Right forelimb (tissue), 1 donor: ENCODE measurements around the gene SMIM35.
"Not testable (repeated sequence)": the region's sequence is repeated elsewhere in the genome, so short reads cannot be mapped to it uniquely, and the experiment has no call there.

Experiments
- DNase-seq: peaks from one replicate; pipeline ENCODE4 v3.0.0-alpha.2; 2018

The SMIM35 gene

DNA sequence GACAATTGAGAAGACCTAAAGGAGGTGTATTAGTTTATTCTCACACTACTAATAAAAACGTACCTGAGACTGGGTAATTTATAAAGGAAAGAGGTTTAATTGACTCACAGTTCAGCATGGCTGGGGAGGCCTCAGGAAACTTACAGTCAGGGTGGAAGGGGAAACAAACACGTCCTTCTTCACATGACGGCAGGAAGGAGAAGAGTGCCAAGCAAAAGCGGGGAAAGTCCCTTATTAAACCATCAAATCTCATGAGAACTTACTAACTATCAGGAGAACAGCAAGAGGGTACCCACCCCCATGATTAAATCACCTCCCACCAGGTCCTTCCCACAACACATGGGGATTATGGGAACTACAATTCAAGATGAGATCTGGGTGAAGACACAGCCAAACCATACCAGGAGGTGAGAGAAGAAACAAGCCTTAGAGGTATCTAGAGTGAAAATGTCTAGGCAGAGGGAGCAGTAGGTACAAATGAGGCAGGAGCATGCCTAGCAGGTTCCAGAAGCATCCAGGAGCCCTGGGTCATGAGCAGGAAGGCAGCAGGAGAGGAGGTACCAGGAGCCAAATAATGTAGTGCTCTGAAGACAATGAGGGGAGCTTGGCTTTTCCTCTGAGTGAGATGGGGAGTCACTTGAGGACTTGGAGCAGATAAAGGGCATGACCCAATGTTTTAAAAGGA is 69.0 kb downstream of the SMIM35 start:
- no peak for DNase-seq

DNA sequence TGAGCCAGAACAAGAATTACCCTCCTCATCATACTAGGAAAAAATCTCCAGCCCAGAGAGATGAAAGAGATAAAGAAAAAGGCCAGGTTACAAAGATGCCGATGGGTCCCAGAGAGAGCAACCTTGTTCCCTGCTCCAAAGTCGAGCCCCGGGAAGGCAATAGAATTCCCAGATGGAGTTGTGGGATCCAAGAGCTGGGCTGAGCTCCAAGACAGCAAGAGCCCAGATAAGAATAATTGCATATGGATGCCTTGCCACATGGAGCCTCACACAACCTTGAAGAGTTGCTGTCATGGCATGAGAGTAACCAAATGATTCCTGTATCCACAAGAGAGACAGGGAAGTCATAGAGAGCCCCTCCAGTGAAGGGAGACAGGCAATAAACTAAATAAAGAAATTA is 69.7 kb downstream of the SMIM35 start:
- no peak for DNase-seq

DNA sequence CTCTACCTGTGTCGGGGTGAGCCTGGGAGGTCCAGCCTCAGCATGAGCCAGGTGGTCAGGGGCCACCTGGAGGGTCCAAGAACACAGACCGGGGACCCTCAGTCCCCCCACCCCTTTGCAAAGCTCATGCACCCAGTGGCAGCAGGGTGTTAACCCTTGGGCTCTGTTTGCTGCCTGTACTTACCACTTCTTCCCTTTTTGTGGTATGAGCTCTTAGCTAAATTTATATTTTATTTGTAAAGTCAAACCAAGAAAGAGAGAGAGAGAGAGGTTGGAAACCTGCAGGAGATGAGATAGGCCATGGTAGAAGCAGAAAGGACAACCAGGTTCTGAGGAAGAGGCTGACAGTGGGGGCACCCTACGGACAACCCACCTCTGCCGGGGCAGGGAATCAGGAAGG is 70.7 kb downstream of the SMIM35 start:
- DNase-seq: no peak

DNA sequence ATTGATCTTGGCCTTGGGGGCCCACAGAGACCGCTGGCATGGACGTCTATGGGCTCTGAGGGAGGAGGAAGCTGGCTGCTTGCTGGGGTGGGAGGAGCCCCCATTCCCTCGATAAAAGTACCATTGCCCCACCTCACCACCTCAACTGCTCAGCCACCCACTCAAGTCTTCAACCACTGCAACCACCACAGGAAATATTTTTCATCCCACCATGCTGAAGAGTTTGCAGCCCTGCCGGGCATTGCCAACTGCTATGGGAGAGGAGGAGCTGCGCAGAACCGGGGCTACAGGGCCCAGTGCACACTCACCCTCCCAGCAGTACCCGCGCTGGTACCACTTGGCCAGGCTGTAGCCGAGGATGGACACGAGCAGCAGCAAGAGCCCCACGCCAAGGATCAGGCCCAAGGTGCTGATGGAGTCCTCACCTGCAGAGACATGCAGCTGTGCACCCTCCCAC is 71.3 kb downstream of the SMIM35 start:
- DNase-seq: no peak

DNA sequence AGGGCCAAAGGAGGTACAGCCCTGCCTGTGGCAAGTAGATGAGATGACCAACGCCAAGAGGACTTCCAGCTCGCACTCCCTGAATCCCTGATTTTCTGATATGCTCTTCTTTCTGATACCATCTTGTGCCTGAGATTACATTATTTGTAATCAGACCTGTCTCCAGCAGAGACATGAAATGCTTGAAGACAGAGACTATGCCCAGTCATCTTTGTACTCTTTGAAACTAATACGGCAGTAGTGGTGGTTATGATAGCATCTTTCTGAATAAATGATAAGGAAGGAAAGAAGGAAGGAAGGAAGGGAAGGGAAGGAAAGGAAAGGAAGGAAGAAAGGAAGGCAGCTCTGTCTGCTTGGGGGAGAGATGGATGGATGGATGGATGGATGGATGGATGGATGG is 72.7 kb downstream of the SMIM35 start:
- DNase-seq: no peak

DNA sequence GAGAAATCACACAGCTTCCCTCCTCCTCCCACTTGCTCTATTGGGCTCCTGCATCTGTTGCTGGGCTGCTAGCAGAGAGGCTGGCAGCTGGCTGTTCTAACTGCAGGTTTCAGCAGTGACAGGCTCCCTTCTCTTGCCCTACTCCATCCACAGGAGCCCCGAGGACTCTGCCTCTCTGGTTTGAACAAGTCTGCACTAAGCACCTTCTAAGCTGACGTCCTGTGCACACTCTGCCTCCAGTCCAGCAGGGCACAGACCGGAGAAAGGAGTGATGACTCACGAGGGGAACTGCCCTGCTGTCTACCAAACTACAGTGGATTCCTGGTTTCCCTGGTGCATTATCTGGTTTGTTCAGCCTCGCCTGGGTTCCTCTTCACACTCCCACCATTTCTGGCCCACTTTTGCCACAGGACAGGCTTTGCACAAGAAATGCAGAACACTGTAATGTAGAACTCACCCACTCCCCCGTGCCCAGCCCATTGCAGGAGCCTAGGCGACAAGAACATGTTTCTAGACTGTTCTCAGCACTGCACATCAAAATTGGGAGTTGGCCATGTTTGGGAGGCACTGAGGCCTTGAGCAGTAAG is 74.6 kb downstream of the SMIM35 start:
- no peak for DNase-seq

DNA sequence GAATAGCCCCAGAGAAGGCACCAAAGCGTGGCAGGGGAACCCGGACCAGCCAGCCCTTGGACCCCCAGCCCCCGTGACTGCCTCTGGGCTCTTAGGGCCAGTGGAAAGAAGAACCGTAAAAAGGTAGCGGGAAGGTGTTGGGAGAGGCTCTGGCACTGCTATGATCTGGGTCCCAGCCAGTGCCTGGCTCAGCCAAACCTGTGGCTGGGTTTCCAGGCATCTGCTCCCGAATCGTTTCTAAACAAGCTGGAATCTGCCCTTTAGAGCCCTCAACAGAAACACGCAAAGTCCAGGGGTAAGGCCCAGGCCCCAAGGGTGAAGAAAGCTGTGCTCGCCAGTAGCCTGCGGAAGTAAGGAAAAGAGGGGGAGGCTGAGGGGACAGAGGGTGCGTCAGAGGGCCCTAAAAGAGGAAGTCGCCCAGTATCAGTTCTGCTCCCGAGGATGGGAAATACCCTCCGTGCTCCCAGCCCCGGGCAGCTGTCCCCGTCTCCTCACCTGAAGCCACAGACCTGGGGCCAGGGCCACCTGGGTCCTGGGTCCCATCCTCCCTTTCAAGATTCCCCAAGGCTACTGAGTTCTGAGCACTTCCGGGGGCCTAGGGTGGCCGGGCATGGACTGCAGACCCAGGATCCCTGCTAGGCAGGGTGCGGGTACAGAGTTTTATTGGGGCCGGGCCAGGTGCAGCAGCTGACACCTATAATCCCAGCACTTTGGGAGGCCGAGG is 75.9 kb downstream of the SMIM35 start:
- DNase-seq: no peak

DNA sequence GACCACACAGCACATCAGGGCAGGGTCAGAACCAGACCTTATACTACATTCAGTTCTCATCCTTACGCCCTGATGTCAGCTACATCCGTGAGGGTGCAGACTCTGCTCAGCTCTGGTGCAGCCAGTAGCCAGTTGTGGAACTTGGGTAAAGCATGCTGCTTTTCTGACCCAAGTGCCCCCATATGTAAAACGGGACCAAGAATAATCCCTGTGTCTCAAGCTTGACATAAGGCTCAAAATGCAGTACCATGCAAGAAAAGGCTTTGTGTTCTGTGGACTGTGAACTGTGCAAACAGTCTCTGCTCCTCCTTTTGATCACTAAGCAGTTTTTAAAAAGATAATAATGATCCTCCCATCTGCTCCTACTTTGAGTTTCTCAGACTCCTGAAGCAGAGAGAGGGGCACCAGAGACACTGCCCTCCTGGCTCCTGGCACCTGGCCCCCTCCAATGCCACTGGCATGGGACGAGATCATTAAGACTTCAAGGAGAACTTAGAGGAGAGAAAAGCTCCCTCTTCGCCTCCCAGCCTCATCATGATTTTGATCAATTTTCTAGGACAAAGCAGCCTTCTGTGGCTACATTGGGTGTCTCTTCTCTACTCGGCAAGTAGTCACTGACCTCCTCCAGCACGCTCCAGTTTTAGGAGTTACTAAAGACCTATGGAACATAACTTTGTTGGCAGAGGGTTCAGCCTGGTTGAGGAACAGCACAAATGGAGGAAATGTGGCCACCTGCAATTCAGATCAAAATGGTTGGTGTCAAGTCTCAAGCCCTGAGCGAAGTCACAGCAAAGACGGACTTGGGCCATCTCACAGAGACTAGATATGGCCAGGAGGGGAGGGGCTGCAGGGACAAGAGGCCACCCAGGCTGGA is 76.7 kb downstream of the SMIM35 start:
- no peak for DNase-seq

DNA sequence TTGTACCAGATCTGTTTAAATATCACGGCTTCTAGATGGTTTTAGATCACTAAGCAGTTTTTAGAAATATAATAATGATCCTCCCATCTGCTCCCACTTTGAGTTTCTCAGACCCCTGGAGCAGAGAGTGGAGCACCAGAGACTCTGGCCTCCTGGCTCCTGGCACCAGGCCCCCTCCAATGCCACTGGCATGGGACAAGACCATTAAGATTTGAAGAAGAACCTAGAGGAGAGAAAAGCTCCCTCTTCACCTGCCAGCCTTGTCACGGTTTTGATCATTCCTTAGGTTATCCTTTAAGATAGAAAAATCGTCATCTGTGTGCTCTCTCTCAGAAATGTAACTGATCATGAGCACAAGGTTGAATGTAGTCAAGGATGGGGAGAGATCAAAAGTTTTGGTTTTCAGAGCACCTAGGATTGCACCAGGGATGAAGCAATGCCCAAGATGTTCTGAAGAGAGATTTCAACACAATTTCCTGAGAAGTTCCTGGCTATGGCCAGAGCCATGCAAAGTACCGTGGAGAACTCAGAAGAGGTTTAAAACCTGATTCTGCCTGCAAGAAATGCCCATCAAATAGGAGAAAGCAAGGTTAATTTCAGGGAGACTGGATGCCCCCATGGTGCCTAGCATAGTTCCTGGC is 78.4 kb downstream of the SMIM35 start:
- DNase-seq: no peak

DNA sequence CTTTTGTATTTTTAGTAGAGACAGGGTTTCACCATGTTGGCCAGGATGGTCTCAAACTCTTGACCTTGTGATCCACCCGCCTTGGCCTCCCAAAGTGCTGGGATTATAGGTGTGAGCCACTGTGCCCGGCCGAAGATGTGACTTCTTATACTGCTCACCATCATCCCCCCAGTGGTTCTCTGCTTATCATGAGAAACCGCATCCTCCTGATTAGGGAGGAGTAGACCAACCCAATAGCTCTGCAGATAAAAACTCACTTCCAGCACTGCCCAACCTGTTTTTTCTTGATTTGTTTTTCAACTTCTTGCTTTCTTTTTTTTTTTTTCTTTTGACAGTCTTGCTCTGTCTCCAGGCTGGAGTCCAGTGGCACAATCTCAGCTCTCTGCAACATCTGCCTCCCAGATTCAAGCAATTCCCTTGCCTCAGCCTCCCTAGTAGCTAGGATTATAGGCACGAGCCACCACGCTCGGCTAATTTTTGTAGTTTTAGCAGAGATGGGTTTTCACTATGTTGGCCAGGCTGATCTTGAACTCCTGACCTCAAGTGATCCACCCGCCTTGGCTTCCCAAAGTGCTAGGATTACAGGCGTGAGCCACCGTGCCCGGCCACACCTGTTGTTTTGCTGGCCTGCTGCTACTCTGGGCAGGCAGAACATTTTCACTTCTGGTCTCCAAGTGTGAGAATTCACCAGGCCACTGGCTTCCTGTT is 79.0 kb downstream of the SMIM35 start:
- not testable (repeated sequence) for DNase-seq

DNA sequence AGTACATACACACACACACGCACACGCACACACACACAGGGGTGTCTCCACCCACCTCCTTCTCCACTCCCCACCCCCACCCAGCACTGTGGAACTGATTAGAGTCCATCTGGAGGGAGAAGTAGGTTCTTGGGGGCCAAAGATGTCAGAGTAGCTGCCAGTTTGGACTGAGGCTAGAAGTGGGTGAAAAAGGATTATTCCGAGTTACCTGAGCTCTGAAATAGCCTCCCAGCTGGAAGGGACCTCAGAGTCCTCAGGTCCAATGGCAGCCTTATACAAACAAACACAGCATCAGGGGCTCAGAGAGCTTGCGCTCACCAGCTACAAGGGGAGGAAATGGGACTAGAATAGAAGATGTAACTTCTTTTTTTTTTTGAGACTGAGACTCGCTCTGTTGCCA is 79.7 kb downstream of the SMIM35 start:
- DNase-seq: no peak

DNA sequence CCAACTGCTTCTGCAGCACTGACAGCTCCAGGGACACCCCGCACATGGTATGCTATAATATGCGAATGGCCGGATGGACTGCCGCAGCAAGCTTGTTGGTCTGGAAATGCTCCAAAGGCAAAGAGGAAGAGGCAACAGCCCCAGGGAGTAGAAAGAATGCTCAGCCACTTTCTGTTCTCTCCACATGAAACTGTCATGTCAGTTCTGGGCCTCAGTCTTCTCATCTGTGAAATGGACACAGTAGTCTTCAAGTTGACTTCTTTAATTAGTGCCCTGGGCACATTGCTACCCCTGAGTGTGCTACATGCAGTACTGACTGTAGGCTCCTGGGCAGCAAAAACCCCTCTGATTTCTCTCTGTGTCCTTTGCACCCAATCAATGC is 80.6 kb downstream of the SMIM35 start:
- DNase-seq: no peak

DNA sequence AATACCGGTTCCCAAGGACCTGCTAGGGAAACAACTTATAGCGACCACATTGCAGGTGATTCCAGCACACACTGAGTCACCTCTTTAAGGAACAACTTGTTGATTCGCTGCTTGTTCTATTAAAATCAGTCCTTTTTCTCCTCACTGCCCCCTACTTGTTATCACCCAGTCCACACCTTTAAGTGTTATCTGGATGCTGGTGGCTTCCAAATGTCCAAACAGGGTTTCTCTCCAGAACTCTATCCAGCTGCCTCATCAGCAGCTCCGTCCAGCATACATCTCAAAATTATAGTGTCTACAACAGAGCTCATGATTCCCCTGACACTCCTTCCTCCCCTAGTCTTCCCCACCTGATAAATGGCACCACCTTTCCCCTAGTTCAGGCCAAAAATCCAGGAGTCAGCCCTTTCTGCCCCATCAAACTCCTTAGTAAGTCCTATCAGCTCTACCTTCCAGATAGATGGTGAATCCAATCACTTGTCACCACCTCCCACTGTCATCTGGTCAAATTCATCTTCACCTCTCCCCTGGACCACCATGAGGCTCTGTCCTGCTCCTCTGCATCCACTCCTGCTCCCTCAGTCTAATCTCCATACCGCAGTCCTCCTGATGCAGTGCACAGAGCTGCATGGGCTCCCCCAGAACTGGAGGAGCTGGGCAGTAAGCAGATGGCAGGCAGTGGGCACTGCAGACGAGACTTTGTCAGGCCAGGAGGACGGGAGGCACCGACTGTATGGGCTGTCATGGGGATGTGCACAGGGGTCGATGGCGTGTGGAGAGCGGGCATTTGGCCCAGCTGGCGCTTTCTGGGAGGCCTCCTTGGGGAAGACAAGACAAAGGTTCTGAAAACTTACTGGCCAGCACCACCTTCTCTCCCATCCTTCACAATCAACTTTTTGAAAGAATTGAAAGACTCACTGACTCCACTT is 81.3 kb downstream of the SMIM35 start:
- no peak for DNase-seq

DNA sequence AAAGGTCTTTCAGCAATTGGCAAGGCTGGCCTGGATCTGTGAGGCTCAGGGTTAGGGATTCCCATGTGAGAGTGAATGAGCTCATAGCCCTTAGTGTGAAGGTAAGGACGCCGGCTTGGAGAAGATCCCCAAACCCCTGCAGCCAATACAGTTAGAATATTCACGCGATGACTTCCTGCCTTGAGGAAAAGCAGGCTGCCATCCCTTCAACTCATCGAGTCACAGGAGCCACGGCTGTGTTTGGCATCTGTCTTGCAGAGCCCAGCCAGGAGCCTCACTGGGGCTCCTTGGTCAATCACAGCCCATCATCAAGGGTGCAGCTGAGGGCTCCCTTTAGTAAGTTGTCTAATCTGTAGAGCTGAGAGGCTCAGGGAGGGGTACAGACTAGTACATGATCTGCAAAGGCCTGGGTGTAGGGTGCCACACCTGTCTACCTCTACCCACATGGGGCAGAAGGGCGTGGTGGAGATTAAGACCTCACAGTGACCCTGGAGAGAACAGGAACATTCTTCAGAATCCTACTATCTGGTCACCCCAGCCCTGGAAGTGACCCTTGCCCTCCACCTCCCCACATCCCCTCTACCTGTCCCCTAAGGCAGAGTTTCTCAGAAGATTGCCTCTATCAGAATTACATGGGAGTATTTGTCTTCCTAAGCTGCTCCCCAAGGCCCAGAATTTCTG is 82.1 kb downstream of the SMIM35 start:
- DNase-seq: no peak

DNA sequence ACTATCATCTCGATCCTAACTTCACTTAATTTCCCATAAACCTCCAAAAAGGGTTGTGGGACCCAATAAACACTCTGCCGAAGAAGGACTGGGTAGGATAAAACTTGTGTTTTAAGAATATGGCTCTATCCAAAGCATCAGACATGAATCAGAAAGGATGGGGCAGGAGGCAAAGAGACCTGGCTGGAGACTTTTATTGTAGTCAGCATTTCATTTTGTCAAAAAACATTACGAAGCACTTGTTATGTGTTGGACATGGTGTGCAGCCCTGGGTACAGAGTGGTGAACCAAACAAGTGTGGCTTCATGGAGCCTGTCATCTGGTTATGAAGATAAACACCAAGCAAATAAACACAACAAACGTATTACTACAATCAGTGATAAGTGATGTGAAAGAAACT is 83.3 kb downstream of the SMIM35 start:
- DNase-seq: no peak

DNA sequence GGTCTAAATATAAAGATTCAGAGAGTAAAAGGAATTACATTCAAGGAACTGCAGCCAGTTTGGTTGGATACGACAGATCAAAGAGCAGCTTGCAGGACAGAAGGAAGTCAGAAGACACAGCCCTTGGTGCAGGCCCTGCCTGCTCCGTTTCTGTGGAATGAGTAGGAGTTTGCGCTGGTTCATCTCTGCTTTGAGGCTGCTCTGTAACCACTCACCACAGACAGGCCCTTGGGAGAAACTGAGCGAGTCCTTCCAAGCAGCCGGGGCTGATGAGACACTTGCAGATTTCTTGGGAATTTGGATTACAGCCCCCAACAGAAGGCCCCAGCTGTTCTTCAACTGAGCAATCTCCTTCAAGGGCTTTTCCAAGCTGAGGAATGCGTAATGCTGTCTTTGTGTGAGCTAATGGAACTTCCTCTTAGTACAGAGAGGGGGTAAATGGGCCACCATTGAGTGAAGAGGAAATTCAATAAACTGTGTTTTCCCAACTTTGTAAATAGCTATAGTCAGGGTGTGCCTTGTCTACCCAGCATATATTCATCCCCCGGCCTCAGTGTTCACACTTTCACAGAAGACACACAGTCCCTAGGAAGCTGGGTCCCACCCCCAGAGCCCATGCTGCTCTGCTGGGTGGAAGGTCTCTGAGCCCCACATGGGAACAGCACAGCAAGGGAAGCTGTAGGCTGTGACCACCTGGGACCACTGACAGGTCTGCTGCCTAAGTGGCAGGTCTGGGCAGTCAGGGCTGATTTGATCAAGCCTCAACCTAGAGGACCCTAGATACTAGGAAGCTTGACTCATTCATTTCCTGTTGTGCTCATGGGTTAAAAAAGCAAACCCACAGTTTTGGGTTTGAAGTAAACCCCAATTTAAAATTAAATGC is 84.0 kb downstream of the SMIM35 start:
- DNase-seq: no peak

DNA sequence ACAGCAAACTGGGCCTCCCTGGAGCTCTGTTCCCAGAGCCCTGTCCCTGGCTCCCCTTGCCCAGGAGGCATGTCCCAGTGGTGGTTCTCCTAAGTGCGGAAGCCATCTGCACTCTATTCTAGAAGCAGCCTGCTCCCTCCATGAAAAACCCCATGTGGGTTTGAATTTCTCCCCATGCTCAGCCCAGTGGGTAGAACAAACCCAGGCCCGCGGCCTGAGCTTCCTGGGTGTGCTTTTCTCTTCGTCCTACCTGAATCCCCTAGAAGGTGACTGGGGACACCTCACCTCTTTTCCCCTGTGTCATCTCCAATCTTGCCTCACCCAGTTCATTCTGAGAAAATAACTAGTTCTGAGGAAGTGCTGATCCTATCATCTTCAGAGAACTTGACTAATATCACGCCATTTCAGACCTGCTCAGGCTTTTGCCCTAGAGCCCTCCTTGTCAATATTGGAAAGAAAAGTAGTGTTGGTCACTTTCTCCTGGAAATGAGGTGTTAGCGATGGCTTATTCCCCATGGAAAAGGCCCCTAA is 84.7 kb downstream of the SMIM35 start:
- no peak for DNase-seq

DNA sequence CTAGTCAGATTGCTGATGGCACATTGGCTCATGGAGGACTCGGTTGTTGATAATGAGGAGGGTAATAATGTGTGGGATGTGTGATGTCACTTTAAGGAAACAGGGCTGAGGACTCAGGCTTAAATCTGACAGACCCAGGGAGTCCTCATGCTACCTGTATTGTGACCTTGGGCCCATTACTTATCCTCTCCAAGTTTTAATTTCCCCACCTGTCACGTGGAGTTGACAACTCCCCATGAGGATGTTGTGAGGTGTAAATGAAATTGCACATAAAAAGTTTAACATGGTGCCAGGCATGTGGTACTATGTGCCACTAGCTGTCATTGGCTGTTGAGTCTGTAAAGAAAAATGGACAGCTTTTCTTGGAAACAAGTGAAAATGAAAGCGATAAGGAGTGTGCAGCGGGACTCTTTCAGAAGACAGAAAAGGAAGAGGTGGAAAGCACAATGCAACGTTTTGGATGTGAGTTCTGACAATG is 85.2 kb downstream of the SMIM35 start:
- no peak for DNase-seq

DNA sequence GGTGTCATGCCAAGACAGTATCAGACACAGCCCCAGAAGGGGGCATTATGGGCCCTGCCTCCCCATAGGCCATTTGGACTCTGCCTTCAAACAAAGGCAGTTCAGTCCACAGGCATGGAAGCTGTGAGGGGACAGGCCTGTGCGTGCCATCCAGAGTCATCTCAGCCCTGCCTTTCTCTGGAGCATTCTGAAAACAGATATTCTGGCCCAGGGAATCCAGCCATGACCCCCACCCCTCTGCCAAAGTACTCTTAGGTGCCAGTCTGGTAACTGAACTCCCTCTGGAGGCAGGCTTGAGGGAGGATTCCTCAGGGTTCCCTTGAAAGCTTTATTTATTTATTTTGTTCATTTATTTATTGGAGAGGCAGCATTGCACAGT is 85.9 kb downstream of the SMIM35 start:
- no peak for DNase-seq
